Hematopoietic multipotent progenitor cell treated with erythropoietin and hydrocortisone succinate and interleukin-3 and kit ligand, for 8 days (in vitro differentiated cells): ENCODE results near the gene SMARCC2.

Experiments used
- DNase-seq: peaks from one replicate; pipeline ENCODE4 v3.0.0-alpha.2; 2015

The SMARCC2 gene

DNA sequence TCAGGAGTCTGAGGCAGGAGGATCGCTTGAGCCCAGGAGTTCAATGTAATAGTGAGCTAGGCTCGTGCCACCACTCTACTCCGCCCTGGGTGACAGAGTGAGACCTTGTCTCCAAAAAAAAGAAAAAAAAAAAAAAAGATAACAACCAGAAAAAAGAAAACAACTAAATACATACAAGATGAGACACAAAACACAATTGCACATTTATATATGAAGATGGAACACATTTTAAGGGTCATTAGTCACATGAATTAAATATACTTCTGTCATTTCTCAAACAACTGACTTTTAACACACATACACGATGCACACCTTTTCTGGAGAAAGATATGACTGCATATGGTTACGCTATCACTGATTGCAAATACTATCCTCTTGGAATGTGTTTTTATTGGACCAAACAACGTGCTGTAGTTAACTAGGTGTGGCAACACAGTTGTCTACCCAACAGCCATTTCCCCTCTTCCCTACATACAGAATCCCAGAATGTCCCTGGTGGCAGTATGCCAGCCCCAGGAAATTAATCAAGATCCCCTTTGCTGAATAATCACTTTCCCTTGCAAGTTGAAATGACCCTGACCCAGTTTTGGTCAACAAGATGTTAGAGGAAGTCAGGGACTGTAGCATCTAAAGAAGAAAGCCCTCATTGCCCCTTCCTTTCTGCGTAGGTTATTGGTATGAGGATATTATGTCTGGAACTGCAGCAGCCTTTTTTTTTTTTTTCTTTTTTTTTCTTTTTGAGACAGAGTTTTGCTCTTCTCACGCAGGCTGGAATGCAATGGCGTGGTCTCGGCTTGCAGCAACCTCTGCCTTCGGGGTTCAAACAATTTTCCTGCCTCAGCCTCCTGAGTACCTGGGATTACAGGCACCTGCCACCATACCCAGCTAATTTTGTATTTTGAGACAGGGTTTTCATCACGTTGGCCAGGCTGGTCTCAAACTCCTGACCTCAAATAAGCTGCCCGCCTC is 42.5 kb downstream of the SMARCC2 start:
- DNase-seq: no peak

DNA sequence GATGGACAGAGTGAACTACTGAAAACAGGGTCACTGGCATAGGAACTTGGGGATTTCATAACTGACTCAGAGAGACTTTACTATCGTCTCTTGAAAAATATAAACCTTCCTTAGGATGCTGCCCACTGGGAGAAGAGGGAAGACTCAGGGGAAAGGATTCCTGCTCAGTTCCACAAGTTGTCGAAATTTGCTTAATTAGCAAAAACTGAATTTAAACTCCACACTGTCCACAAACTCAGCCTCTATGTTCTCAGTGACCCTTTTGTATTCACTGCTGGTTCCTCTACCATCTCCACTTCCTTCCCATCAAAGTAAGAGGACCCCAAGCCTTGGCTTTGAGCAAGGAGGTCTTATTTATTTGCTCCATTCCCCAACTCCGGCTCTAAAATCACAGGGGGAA is 44.1 kb downstream of the SMARCC2 start:
- DNase-seq: no peak

DNA sequence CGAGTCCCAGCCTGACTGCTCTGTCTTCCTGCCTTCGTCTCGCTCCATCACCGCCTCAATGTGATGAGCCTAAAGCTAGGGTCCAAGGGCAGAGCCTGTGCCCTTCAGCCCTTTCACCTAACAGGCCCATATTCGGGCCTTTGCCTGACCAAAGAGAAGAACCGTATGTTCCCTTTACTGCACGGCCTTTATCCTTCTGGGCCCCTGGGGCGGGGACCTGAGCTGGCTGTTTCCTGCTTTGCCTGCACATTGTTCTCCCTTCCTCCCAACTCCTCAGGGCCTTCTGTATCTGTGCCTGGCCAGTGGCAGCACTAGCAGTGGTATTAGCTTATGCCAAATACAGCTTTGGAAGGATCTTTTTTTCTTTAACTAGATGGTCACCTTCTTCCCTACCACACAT is 45.4 kb downstream of the SMARCC2 start:
- no peak for DNase-seq

DNA sequence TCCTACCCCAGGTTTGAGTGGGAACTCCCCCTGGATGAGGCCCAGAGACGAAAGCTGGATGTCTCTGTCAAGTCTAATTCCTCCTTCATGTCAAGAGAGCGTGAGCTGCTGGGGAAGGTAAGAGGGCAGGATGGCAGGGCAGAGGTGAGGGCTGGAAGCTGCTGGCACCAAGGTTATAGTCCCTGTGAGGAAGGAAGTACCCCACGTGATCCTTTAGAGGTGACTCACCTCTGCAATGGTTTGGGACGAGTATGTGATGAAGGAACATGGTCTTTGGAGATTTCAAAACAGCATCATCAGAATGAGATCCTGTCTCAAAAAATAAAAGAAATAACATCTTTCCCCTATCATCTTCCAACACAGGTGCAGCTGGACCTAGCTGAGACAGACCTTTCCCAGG is 46.1 kb downstream of the SMARCC2 start:
- DNase-seq: no peak

DNA sequence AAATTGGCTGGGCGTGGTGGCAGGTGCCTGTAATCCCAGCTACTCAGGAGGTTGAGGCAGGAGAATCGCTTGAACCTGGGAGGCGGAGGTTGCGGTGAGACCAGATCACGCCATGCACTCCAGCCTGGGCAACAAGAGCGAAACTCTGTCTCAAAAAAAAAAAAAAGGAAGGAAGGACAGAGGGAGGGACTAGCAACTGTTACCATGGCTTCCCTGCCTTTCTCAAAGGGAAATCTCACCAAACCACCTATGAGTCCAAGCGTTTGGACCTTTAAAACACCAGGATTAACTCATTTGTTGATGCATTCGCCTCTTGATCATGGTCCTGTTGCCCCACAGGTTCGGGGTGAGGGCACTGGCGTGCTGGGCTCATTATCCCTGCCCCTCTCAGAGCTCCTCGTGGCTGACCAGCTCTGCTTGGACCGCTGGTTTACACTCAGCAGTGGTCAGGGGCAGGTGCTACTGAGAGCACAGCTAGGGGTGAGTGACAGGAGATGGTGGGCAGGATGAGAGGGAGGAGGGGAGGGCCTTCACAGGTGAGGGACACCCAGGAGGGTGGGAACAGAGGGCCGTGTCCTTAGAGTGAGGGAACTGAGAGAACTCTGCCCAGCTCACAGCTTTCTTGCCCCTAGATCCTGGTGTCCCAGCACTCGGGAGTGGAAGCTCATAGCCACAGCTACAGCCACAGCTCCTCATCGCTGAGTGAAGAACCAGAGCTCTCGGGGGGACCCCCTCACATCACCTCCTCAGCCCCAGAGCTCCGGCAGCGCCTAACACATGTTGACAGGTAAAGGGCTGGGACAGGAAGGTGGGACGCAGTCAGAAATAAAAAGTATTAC is 47.1 kb downstream of the SMARCC2 start:
- DNase-seq: no peak

- DNase-seq: no peak
Observed at GRCh38 chr12:56137853-56138571, 51.3 kb downstream of the SMARCC2 start.

GRCh38 chr12:56134897-56135296 is 54.4 kb downstream of the SMARCC2 start:
- no peak for DNase-seq

DNA sequence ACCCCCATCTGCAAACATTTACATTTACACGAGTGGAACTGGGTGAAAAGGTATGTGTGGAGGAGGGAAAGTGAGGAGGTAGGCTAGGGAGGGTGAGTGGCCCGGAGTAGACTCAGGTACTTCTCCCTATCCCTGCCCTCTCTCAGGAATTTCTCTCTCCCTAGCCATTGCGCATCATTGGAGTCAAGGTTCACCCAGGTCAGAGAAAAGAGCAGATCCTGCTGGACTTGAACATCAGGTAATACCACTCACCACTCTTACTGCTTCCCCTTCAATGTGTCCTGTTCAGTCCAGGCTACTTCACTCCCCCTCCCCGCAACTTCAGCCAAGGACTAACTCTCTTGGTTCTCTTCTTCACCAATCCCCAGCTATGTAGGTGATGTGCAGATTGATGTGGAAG is 58.4 kb downstream of the SMARCC2 start:
- no peak for DNase-seq

DNA sequence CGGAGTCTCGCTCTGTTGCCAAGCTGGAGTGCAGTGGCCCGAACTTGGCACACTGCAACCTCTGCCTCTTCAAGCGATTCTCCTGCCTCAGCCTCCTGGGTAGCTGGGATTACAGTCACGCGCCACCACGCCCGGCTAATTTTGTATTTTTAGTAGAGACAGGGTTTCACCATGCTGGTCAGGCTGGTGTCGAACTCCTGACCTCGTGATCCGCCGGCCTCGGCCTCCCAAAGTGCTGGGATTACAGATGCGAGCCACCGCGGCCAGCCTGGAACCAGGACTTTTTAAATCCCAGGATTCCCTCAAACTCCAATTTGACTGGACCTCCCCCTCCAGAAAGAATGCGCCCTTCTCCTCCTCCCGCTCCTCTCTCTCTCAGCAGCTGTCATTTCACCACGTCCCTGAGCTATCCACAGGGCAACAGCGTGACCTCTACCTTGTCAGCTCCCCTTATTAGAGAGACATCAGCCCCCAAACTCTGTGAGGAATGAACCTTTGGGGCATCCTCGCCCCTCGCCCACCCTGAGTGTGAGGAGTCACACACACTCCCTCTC is 59.3 kb downstream of the SMARCC2 start:
- no peak for DNase-seq

GRCh38 chr12:56129206-56129941 is 59.9 kb downstream of the SMARCC2 start:
- peak; percentile 72 for DNase-seq

GRCh38 chr12:56128670-56129205 is 60.5 kb downstream of the SMARCC2 start:
- DNase-seq: no peak

GRCh38 chr12:56127888-56128669 is 61.2 kb downstream of the SMARCC2 start, which contains the start of gene ESYT1:
ESYT1 (plus strand) TSS chr12:56128267; CDS start chr12:56128320, 53 bp downstream.
- DNase-seq: peak; percentile 100

DNA sequence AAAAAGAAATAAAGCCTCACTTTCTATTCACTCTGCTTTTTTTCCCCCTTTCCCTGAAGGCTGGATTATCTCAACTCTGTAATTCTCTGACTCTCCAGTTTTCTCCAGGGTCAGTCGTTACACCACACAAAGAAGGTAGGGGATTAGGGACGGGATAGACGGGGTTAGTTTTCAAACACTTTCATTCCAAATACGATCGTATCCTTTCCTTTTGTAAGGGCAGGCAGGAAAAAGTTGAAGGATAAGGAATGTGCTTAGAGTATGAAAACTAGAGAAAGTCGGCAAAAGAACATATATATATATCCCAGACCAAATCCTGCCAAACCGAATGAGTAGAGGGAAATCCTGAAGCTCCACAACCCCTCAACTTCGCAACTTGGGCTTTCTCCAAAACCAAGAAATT is 61.8 kb downstream of the SMARCC2 start:
- DNase-seq: no peak

GRCh38 chr12:56126732-56127239 is 62.5 kb downstream of the SMARCC2 start:
- DNase-seq: peak; percentile 79

GRCh38 chr12:56124133-56124532 is 65.2 kb downstream of the SMARCC2 start:
- no peak for DNase-seq

DNA sequence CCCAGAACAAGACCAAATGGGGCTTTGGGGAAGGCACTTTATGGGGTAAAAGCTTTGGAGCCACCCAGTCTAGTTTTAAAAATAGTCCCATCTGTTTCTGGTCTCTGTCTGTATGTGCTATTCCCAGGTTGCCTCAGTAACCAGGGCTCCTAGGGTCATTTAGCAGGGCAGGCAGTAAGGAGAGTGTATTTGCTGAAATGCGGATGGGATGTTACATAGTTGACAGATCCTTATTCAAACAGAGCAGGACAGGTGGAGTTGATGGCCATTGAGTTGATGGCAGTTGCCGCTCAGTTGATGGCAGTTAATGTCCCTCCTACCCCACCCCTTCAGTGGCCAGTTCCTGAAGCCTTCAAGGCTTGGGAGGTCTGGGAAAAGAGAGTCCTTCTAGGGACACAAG is 66.6 kb downstream of the SMARCC2 start:
- no peak for DNase-seq

DNA sequence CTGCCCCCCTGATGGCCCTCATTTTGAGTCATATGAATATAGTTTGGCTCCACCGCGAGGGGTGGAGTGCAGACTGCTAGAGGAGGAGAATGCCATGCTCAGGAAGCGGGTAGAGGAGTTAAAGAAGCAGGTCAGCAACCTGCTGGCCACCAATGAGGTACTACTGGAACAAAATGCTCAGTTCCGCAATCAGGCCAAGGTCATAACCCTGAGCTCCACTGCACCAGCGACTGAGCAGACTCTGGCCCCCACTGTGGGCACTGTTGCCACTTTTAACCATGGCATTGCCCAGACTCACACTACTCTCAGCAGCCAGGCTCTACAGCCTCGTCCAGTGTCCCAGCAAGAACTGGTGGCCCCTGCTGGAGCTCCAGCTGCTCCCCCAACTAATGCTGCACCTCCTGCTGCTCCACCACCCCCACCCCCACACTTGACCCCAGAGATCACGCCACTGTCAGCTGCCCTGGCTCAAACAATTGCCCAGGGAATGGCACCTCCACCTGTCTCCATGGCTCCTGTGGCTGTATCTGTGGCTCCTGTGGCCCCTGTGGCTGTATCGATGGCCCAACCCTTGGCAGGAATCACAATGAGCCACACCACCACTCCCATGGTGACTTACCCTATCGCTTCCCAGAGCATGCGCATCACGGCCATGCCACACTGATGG is 67.9 kb downstream of the SMARCC2 start:
- no peak for DNase-seq

- DNase-seq: no peak
Observed at GRCh38 chr12:56120158-56120846, 69.0 kb downstream of the SMARCC2 start.

GRCh38 chr12:56119361-56119796 is 69.9 kb downstream of the SMARCC2 start:
- peak; percentile 93 for DNase-seq
